Testis (tissue), 3 donors: ENCODE measurements around the gene BCL11A. TPM values are rescaled to one million over a fixed set of nuclear protein-coding genes. Genes with fewer than 3 reads are reported as not detected.

Experiments used
- DNase-seq: peaks from one replicate; pipeline ENCODE4 v3.0.0-alpha.2; 2019
- H3K27ac ChIP-seq, 2 donors: fragments of 200-600 bp; sonication (generic); one replicate each; pipeline ENCODE4 v1.5.1; 2019
- H3K27me3 ChIP-seq: fragments of 200-600 bp; sonication (generic); one replicate; pipeline ENCODE4 v1.5.1; 2019
- H3K36me3 ChIP-seq: fragments of 200-600 bp; sonication (generic); one replicate; pipeline ENCODE4 v1.5.1; 2017; ENCODE audit warnings: low read depth; ENCODE audit errors: missing control alignments
- H3K4me1 ChIP-seq: fragments of 200-600 bp; sonication (generic); one replicate; pipeline ENCODE4 v1.5.1; 2019
- H3K4me3 ChIP-seq, 2 donors: fragments of 200-600 bp; sonication (generic); one replicate each; pipeline ENCODE4 v1.5.1; 2017 to 2019
- H3K9me3 ChIP-seq: fragments of 200-600 bp; sonication (generic); one replicate; pipeline ENCODE4 v1.5.1; 2017
- POLR2A ChIP-seq: fragments of 450-650 bp; IDR thresholded peaks from one replicate; pipeline ENCODE4 v1.6.1; 2017; ENCODE audit warnings: antibody characterized with exemption, mild to moderate bottlenecking, moderate library complexity
- WGBS, 2 donors: methylation state at CpG; one replicate each; pipeline ENCODE4 v1.1.5; 2018; 5-methylcytosine and 5-hydroxymethylcytosine counted together
- intact Hi-C: fragments of 100-400 bp; cut with DNase I; formaldehyde crosslinking; loops from one replicate; pipeline ENCODE4 v1.15.1; 2023; ENCODE audit warnings: low total_unique reads
- polyA plus RNA-seq: library from polyadenylated mRNA; stranded (reverse); fragments of 350-450 nt; fragmentation: Illumina TruSeq; extraction: RNeasy Lipid Tissue Mini Kit (QIAGEN cat#74804); gene quantifications from one replicate; pipeline ENCODE4 v1.2.3, GENCODE V29; 2014; ENCODE audit warnings: low read depth, low replicate concordance; ENCODE audit not compliant: insufficient read depth
- total RNA-seq, 2 donors: library from RNA; depleted of rRNA; stranded (reverse); fragments of >200 nt; gene quantifications; one replicate each; pipeline ENCODE4 v1.2.3, GENCODE V29; 2016
- TF ChIP-seq, protein P1 (sequence below), 3 experiments: fragments of 450-650 bp in 2 of 3; fragments of 200-600 bp in 1 of 3; sonication (generic) in 1 of 3; IDR thresholded peaks; one replicate each; pipeline ENCODE4 v1.5.1; 2016 to 2019; ENCODE audit warnings: antibody characterized with exemption in 3 of 3, mild to moderate bottlenecking in 2 of 3, moderate library complexity in 1 of 3

Gene BCL11A
- total and polyA plus RNA-seq, 3 donors from 2014 or later = 4.1 to 11.6 (median 5.1) TPM

DNA sequence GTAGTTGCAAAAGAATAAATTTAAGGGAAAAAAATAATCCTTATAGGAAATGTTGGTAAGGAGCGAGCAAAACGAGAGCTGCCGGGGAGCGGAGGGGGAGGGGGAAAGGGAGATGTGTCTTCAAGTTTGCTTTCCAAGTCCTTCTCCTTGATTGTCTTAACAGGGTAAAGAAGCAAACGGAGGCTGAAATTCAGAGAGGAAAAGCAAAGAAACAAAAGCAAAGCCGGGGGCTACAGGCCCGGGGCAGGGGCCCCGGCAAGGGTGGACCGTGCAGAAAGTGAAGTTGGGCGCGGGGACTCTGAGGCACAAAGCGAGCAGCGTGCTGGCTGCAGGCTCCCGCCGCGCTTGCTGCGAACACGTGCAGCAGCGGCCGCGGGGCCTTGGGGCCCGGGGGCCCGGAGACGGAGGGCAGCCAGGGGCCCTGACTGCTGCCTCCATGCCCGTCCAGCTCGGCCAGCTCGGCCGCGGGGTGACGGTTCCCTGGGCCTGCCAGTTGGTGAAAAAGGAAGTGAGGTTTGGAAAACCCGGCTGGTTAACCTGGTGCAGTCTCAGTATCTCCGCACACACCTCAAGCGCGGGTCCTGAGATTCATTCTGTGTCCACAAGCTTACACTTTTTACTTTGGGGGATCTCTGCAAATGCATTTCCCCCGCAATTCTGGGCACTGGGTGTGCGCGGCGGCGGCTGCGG, 4.1 kb downstream of the BCL11A start:
- no peaks in the 10 kb centered on the region for H3K27me3 ChIP-seq
- intact Hi-C loops = no loop called here
- H3K9me3 ChIP-seq = no peaks in the 10 kb centered on the region
- 1 to 2% methylated on average over 33 to 40 of the region's 40 CpGs for WGBS, 2 donors
- no peak for TF ChIP-seq POLR2A
- TF ChIP-seq, protein P1, sequence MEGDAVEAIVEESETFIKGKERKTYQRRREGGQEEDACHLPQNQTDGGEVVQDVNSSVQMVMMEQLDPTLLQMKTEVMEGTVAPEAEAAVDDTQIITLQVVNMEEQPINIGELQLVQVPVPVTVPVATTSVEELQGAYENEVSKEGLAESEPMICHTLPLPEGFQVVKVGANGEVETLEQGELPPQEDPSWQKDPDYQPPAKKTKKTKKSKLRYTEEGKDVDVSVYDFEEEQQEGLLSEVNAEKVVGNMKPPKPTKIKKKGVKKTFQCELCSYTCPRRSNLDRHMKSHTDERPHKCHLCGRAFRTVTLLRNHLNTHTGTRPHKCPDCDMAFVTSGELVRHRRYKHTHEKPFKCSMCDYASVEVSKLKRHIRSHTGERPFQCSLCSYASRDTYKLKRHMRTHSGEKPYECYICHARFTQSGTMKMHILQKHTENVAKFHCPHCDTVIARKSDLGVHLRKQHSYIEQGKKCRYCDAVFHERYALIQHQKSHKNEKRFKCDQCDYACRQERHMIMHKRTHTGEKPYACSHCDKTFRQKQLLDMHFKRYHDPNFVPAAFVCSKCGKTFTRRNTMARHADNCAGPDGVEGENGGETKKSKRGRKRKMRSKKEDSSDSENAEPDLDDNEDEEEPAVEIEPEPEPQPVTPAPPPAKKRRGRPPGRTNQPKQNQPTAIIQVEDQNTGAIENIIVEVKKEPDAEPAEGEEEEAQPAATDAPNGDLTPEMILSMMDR (IDR thresholded peaks at IDR 0.05) = no peak
- H3K4me3 ChIP-seq = peak overlapping the region; percentile 57 to 71
- no peak overlapping the region for H3K27ac ChIP-seq
- H3K4me1 ChIP-seq = peaks cover 13% of the 10 kb centered on the region
- H3K36me3 ChIP-seq = no peaks in the 10 kb centered on the region
- peak; percentile 36 for DNase-seq

- H3K36me3 ChIP-seq = no peaks in the 10 kb centered on the region
- no peak overlapping the region for H3K27ac ChIP-seq
- WGBS, 2 donors = 37 to 44% methylated on average over 9 of the region's 9 CpGs
- H3K4me3 ChIP-seq = peak overlapping the region; percentile 57 to 71
- peaks cover 13% of the 10 kb centered on the region for H3K4me1 ChIP-seq
- H3K9me3 ChIP-seq = no peaks in the 10 kb centered on the region
- DNase-seq = no peak
- intact Hi-C loops = no loop called here
- no peaks in the 10 kb centered on the region for H3K27me3 ChIP-seq
- TF ChIP-seq POLR2A = no peak
- TF ChIP-seq, protein P1 (IDR thresholded peaks at IDR 0.05) = no peak
These were observed 4.6 kb downstream of the BCL11A start for GRCh38 chr2:60548845-60549237.

DNA sequence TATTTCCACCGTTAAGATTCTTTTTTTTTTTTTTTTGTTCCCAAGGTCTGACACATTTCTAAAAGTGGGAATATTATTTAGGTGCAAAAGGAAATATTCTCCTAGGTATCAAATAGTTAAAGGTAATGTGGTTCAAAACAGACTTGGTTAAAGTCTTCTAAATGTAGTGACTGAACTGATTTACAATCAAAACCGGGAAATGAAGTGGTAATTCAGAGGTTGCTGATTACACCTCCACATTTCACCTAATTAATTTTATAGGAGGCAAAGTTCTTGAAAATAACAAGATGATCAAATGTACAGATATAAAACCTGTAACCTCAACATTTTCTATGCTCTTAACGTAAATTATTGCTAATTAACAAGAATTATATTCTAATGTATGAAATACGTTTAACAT, 5.1 kb downstream of the BCL11A start:
- Histone ChIP-seq H3K36me3 (no peaks in the 10 kb centered on the region), H3K27me3 (no peaks in the 10 kb centered on the region), H3K27ac (no peak overlapping the region), H3K4me1 (peaks cover 13% of the 10 kb centered on the region), H3K4me3 (no peak overlapping the region), H3K9me3 (no peaks in the 10 kb centered on the region)
- no peak for DNase-seq
- intact Hi-C loops = no loop called here
- TF ChIP-seq POLR2A = no peak
- TF ChIP-seq, protein P1 (IDR thresholded peaks at IDR 0.05) = no peak
- WGBS, 2 donors = 56 to 64% methylated on average over 4 of the region's 4 CpGs

- intact Hi-C loops = no loop called here
- H3K4me1 ChIP-seq = peaks cover 13% of the 10 kb centered on the region
- DNase-seq = no peak
- no peak overlapping the region for H3K4me3 ChIP-seq
- H3K27ac ChIP-seq = no peak overlapping the region
- no peaks in the 10 kb centered on the region for H3K36me3 ChIP-seq
- H3K9me3 ChIP-seq = no peaks in the 10 kb centered on the region
- H3K27me3 ChIP-seq = no peaks in the 10 kb centered on the region
- TF ChIP-seq POLR2A = no peak
- TF ChIP-seq, protein P1 (IDR thresholded peaks at IDR 0.05) = no peak
These were observed 5.6 kb downstream of the BCL11A start for GRCh38 chr2:60547841-60548240.

DNA sequence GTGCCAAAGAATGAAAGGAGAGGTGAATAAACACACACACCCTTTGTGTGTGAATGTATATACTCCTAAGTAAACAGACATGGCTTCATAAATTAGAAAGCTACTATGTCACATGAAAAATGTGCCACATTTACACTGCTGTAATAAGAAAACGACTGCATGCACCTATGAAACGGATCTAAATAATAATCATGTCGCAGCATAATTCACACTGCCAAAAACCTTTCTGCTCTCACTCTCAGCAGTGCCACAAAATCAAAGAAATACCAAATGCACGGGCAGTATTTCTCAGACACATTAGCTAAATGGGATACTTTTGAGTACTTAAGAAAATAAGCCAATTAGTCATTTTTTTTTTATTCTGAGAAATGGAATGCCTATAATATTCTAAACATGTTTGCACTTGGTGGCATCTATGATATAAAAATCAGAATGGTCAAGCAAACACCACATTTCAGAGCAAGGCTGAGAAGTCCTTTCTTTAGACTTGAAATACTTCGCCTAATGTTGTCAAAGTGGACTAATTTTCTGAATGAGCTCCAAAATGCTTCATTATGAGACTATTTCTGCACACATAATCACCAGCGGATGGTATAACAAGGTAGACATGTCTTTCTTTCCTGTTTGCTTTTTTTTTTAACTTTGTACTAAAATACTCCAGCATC, 6.6 kb downstream of the BCL11A start:
- WGBS, 2 donors = 86 to 87% methylated on average over 6 of the region's 6 CpGs
- Histone ChIP-seq H3K36me3 (no peaks in the 10 kb centered on the region), H3K27me3 (no peaks in the 10 kb centered on the region), H3K27ac (no peak overlapping the region), H3K4me1 (peaks cover 13% of the 10 kb centered on the region), H3K4me3 (no peak overlapping the region), H3K9me3 (no peaks in the 10 kb centered on the region)
- intact Hi-C loops = no loop called here
- DNase-seq = no peak
- no peak for TF ChIP-seq POLR2A
- TF ChIP-seq, protein P1 (IDR thresholded peaks at IDR 0.05) = no peak
